Measurements from ENCODE around the gene KIAA0319L. TPM values are rescaled to one million over a fixed set of nuclear protein-coding genes. Genes with fewer than 3 reads are reported as not detected.

Gene KIAA0319L
- total RNA-seq, 2 donors from 2014 or later = 62.5 to 95.0 TPM

DNA sequence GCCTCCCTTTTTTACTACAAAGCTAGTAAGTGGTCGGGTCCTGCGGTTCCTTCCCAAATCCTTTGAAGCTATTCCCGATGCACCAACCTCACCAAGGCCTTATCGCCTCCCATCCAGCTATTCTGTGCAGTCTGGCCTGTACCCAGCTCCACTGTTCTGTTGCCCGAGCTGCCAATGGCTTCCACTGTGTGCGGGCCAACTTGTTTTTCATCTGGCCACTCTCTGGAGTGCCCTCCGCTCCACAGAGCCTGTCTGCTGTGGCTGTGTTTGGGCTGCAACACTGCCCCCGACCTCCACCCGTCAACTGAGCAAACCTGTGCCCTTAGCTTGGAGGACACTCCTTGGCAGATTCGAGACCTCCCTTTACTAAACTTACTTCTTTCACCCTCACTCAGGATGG is 125.0 kb downstream of the KIAA0319L start:
- H3K27me3 ChIP-seq = no peaks in the 10 kb centered on the region
- no peak overlapping the region for H3K27ac ChIP-seq
- no peaks in the 10 kb centered on the region for H3K9me3 ChIP-seq
- TF ChIP-seq, protein P1, sequence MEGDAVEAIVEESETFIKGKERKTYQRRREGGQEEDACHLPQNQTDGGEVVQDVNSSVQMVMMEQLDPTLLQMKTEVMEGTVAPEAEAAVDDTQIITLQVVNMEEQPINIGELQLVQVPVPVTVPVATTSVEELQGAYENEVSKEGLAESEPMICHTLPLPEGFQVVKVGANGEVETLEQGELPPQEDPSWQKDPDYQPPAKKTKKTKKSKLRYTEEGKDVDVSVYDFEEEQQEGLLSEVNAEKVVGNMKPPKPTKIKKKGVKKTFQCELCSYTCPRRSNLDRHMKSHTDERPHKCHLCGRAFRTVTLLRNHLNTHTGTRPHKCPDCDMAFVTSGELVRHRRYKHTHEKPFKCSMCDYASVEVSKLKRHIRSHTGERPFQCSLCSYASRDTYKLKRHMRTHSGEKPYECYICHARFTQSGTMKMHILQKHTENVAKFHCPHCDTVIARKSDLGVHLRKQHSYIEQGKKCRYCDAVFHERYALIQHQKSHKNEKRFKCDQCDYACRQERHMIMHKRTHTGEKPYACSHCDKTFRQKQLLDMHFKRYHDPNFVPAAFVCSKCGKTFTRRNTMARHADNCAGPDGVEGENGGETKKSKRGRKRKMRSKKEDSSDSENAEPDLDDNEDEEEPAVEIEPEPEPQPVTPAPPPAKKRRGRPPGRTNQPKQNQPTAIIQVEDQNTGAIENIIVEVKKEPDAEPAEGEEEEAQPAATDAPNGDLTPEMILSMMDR (IDR thresholded peaks at IDR 0.05) = no peak
- no peak for DNase-seq (ENCODE audit: low spot score)
- no peak overlapping the region for H3K4me3 ChIP-seq
- peaks cover 31% of the 10 kb centered on the region for H3K36me3 ChIP-seq
- no peaks in the 10 kb centered on the region for H3K4me1 ChIP-seq

DNA sequence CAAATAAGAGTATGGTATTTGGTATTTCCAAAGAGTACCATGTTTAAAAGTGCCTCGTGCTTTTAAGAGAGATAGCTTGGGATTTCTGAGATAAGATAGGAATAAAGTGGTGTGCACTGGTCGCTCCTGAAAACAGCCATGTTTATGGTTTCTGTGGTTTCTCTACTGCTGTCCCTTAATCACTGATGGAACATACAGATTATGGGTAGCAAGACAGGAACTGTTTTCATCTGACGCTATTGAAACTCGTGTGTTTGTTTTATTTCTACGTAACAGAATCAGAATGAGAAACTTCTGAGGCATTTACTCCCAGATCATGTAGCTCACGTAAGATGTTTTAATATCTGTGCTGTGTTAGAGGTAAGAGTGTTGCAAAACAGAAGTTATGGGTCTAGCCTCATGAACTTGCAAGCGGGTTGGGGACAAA is 126.0 kb downstream of the KIAA0319L start:
- Histone ChIP-seq H3K36me3 (peaks cover 29% of the 10 kb centered on the region), H3K4me3 (no peak overlapping the region), H3K4me1 (no peaks in the 10 kb centered on the region), H3K27me3 (no peaks in the 10 kb centered on the region), H3K9me3 (no peaks in the 10 kb centered on the region), H3K27ac (no peak overlapping the region)
- TF ChIP-seq, protein P1 (IDR thresholded peaks at IDR 0.05) = no peak
- no peak for DNase-seq (ENCODE audit: low spot score)

DNA sequence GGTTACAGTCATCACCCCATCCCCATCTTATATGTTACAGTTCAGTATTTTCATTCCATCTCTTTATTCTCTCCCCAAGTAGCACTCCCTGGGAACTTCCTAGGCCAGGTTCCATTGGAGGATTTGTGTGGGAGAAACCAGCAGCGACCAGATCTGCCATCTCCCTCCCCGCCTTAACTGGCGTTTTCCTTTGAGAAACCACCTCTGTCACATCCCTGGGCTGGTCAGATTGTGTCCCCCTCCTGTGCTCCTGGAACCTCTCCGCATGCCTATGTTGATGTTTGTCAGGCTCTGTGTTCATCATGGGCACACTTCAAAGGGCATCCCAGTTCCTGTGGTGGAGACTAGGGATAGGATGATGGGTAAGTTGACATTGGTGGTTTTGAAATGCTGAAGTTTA is 126.4 kb downstream of the KIAA0319L start:
- Histone ChIP-seq H3K4me1 (no peaks in the 10 kb centered on the region), H3K27ac (no peak overlapping the region), H3K36me3 (peaks cover 24% of the 10 kb centered on the region), H3K9me3 (no peaks in the 10 kb centered on the region), H3K27me3 (no peaks in the 10 kb centered on the region), H3K4me3 (no peak overlapping the region)
- no peak for DNase-seq (ENCODE audit: low spot score)
- TF ChIP-seq, protein P1 (IDR thresholded peaks at IDR 0.05) = no peak

DNA sequence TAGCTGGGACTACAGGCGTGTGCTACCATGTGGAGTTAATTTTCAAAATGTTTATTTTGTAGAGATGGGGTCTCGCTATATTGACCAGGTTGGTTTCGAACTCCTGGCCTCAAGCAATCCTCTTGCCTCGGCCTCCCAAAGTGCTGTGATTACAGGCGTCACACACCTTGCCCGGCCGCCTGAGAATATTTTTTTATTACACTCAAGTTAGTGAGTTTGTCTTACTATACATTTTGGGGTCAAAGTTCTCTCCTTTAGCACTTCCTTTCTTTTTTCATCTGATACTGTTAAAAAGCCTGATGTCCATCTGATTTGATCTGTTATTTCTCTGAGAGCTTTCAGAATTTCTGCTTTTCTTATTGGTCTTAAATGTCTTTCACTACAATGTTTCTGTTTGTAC is 128.8 kb downstream of the KIAA0319L start:
- TF ChIP-seq, protein P1 (IDR thresholded peaks at IDR 0.05) = no peak
- no peak overlapping the region for H3K4me3 ChIP-seq
- no peak overlapping the region for H3K27ac ChIP-seq
- no peak for DNase-seq (ENCODE audit: low spot score)
- H3K4me1 ChIP-seq = no peaks in the 10 kb centered on the region
- H3K27me3 ChIP-seq = no peaks in the 10 kb centered on the region
- H3K9me3 ChIP-seq = no peaks in the 10 kb centered on the region
- H3K36me3 ChIP-seq = peaks cover 8% of the 10 kb centered on the region

DNA sequence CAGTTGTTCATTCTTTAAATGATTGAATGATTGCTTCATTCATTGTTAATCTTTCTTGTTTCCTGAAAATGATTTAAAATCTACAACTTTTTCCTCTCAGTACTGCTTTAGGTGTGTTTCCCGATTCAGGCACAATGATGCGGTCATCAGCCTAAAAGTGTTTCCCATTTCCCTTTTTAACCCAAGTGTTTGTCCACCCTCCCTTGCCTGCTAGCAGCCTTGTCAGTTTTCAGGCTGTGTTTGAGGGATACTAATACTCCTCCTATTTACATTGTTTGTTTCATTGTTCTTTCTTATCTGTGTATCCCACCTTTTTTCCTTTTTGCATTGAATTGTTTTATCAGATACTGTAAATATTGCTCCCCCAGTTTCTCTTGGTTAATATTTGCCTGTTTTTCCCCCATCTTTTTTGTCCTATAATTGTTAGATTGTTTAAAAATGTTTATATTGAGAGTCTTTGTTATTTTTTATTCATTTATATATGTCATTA is 131.1 kb downstream of the KIAA0319L start:
- Histone ChIP-seq H3K27ac (no peak overlapping the region), H3K4me1 (no peaks in the 10 kb centered on the region), H3K27me3 (no peaks in the 10 kb centered on the region), H3K36me3 (no peaks in the 10 kb centered on the region), H3K9me3 (no peaks in the 10 kb centered on the region), H3K4me3 (no peak overlapping the region)
- TF ChIP-seq, protein P1 (IDR thresholded peaks at IDR 0.05) = no peak
- no peak for DNase-seq (ENCODE audit: low spot score)

DNA sequence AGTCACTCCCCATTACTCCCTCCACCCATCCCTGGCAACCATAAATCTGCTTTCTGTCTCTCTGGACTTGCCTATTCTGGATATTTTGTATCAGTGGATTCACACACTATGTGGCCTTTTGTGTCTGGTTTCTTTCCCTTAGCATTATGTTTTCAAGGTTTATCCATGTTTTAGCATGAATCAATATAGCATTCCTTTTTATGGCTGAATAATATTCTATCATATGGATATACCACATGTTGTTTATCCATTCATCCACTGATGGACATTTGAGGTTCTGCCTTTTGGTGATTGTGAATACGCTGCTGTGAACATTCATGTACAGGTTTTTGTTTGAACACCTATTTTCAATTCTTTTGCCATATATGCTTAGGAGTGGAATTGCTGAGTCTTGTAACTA is 148.3 kb downstream of the KIAA0319L start:
- Histone ChIP-seq H3K4me1 (no peaks in the 10 kb centered on the region), H3K9me3 (no peaks in the 10 kb centered on the region), H3K27ac (no peak overlapping the region), H3K36me3 (peaks cover 44% of the 10 kb centered on the region), H3K27me3 (no peaks in the 10 kb centered on the region), H3K4me3 (no peak overlapping the region)
- DNase-seq (ENCODE audit: low spot score) = no peak
- TF ChIP-seq, protein P1 (IDR thresholded peaks at IDR 0.05) = no peak
